ENCODE data around the gene ARHGEF28.

ARHGEF28 gene

GRCh38 chr5:73739650-73740049, 113.7 kb downstream of the ARHGEF28 start:
- in situ Hi-C loops (cut with MboI; ENCODE audit: low sequenced_read_pairs, unreplicated experiment): no loop called here
- no peak for TF ChIP-seq CTCF (IDR thresholded peaks at IDR 0.05; ENCODE audit: borderline replicate concordance, control extremely low read depth, extremely low read depth, insufficient read depth, missing control alignments)
- no peak for DNase-seq (ENCODE audit: low spot score)

- in situ Hi-C loops (cut with MboI; ENCODE audit: low sequenced_read_pairs, unreplicated experiment): no loop called here
- no peak for DNase-seq (ENCODE audit: low spot score)
- TF ChIP-seq CTCF (IDR thresholded peaks at IDR 0.05; ENCODE audit: borderline replicate concordance, control extremely low read depth, extremely low read depth, insufficient read depth, missing control alignments): no peak
Observed at GRCh38 chr5:73740274-73740790, 114.3 kb downstream of the ARHGEF28 start.

GRCh38 chr5:73743161-73743560, 117.2 kb downstream of the ARHGEF28 start:
- DNase-seq (ENCODE audit: low spot score): no peak
- in situ Hi-C loops (cut with MboI; ENCODE audit: low sequenced_read_pairs, unreplicated experiment): no loop called here
- no peak for TF ChIP-seq CTCF (IDR thresholded peaks at IDR 0.05; ENCODE audit: borderline replicate concordance, control extremely low read depth, extremely low read depth, insufficient read depth, missing control alignments)

GRCh38 chr5:73745836-73746235, 119.8 kb downstream of the ARHGEF28 start:
- TF ChIP-seq CTCF (IDR thresholded peaks at IDR 0.05; ENCODE audit: borderline replicate concordance, control extremely low read depth, extremely low read depth, insufficient read depth, missing control alignments): no peak
- no peak for DNase-seq (ENCODE audit: low spot score)

GRCh38 chr5:73746608-73747007, 120.6 kb downstream of the ARHGEF28 start:
- in situ Hi-C loops (cut with MboI; ENCODE audit: low sequenced_read_pairs, unreplicated experiment): no loop called here
- no peak for DNase-seq (ENCODE audit: low spot score)
- TF ChIP-seq CTCF (IDR thresholded peaks at IDR 0.05; ENCODE audit: borderline replicate concordance, control extremely low read depth, extremely low read depth, insufficient read depth, missing control alignments): no peak

More at GRCh38 chr5:73745836-73746235, 119.8 kb downstream of the ARHGEF28 start:
- in situ Hi-C loops (cut with MboI; ENCODE audit: low sequenced_read_pairs, unreplicated experiment): no loop called here

GRCh38 chr5:73747696-73748380, 121.8 kb downstream of the ARHGEF28 start:
- no peak for TF ChIP-seq CTCF (IDR thresholded peaks at IDR 0.05; ENCODE audit: borderline replicate concordance, control extremely low read depth, extremely low read depth, insufficient read depth, missing control alignments)
- in situ Hi-C loops (cut with MboI; ENCODE audit: low sequenced_read_pairs, unreplicated experiment): no loop called here
- DNase-seq (ENCODE audit: low spot score): no peak
